Choroid plexus epithelial cell (primary cell): ENCODE data around the gene EPHB3.

Source experiments
- DNase-seq: peaks from one replicate; pipeline ENCODE4 v3.0.0-alpha.2; 2010; ENCODE audit warnings: low read depth
- H3K4me3 ChIP-seq: 2 replicates; pipeline ENCODE4 v1.5.1; 2011; ENCODE audit warnings: low read depth, mild to moderate bottlenecking, control low read depth, low read length, moderate library complexity
- CTCF ChIP-seq: conservative IDR thresholded peaks from 2 replicates; pipeline ENCODE4 v1.5.1; 2011; ENCODE audit warnings: low read depth, mild to moderate bottlenecking, control low read depth, inconsistent platforms, low read length, moderate library complexity

EPHB3 gene

GRCh38 chr3:184604615-184605290 is 43.2 kb downstream of the EPHB3 start:
- no peak overlapping the region for H3K4me3 ChIP-seq
- TF ChIP-seq CTCF: no peak
- no peak for DNase-seq

GRCh38 chr3:184608209-184608608 is 46.6 kb downstream of the EPHB3 start:
- TF ChIP-seq CTCF: no peak

GRCh38 chr3:184609476-184610244 is 48.1 kb downstream of the EPHB3 start:
- no peak overlapping the region for H3K4me3 ChIP-seq
- DNase-seq: no peak
- no peak for TF ChIP-seq CTCF

More at GRCh38 chr3:184608209-184608608, 46.6 kb downstream of the EPHB3 start:
- DNase-seq: no peak
- no peak overlapping the region for H3K4me3 ChIP-seq

- no peak for DNase-seq
- TF ChIP-seq CTCF: no peak
- H3K4me3 ChIP-seq: no peak overlapping the region
Measured at GRCh38 chr3:184610245-184610871, 48.8 kb downstream of the EPHB3 start.

- H3K4me3 ChIP-seq: no peak overlapping the region
- no peak for TF ChIP-seq CTCF
- no peak for DNase-seq
Measured at GRCh38 chr3:184611607-184612281, 50.2 kb downstream of the EPHB3 start.

GRCh38 chr3:184615396-184615795 is 53.8 kb downstream of the EPHB3 start:
- no peak for DNase-seq
- TF ChIP-seq CTCF: no peak
- no peak overlapping the region for H3K4me3 ChIP-seq
